Thyroid gland (tissue), 4 donors: ENCODE data around the gene TMEM237. TPM values are rescaled to one million over a fixed set of nuclear protein-coding genes. Genes with fewer than 3 reads are reported as not detected.

Source experiments
- DNase-seq, 2 donors: peaks; one replicate each; pipeline ENCODE4 v3.0.0-alpha.2; 2019
- H3K27ac ChIP-seq, 3 donors: fragments of 200-600 bp; sonication (generic); 1 replicate in 2 of 3; 2 replicates in 1 of 3; pipeline ENCODE4 v1.5.1; 2016 to 2019; ENCODE audit warnings: mild to moderate bottlenecking in 1 of 3, moderate library complexity in 1 of 3
- H3K27me3 ChIP-seq: fragments of 200-600 bp; sonication (generic); one replicate; pipeline ENCODE4 v1.5.1; 2019
- H3K36me3 ChIP-seq, 2 donors: fragments of 200-600 bp; sonication (generic); one replicate each; pipeline ENCODE4 v1.5.1; 2016 to 2019
- H3K4me1 ChIP-seq, 2 donors: fragments of 200-600 bp; sonication (generic); one replicate each; pipeline ENCODE4 v1.5.1; 2017 to 2019
- H3K4me3 ChIP-seq, 3 donors: fragments of 200-600 bp; sonication (generic); replicated peaks in 1 of 3; 1 replicate in 2 of 3; 2 replicates in 1 of 3; pipeline ENCODE4 v1.5.1; 2016; ENCODE audit warnings: mild to moderate bottlenecking in 1 of 3
- H3K9me3 ChIP-seq: fragments of 200-600 bp; sonication (generic); one replicate; pipeline ENCODE4 v1.5.1; 2017
- POLR2A ChIP-seq, 2 donors: fragments of 450-650 bp; IDR thresholded peaks; one replicate each; pipeline ENCODE4 v1.6.1; 2017; ENCODE audit warnings: antibody characterized with exemption in 2 of 2, mild to moderate bottlenecking in 2 of 2, moderate library complexity in 1 of 2
- WGBS, 2 donors: methylation state at CpG; one replicate each; pipeline ENCODE4 v1.1.5; 2017; 5-methylcytosine and 5-hydroxymethylcytosine counted together
- intact Hi-C: fragments of 100-400 bp; cut with DNase I; formaldehyde crosslinking; loops from one replicate; pipeline ENCODE4 v1.15.1; 2023
- total RNA-seq, 4 donors: library from RNA; depleted of rRNA; stranded (reverse); fragments of >200 nt; gene quantifications; one replicate each; pipeline ENCODE4 v1.2.3, GENCODE V29; 2016
- TF ChIP-seq, protein P1 (sequence below), 6 experiments: fragments of 200-600 bp in 3 of 6; fragments of 450-650 bp in 3 of 6; sonication (generic) in 3 of 6; IDR thresholded peaks; one replicate each; pipeline ENCODE4 v1.5.1; 2016 to 2019; ENCODE audit warnings: antibody characterized with exemption in 6 of 6, mild to moderate bottlenecking in 2 of 6, inconsistent platforms in 1 of 6, moderate library complexity in 1 of 6

TMEM237 gene
- total RNA-seq, 4 donors from 2014 or later: 16.7 to 27.5 (median 19.1) TPM

GRCh38 chr2:201664334-201664733 is 21.0 kb upstream of the TMEM237 start:
- TF ChIP-seq POLR2A (IDR thresholded peaks at IDR 0.05): no peak
- TF ChIP-seq, protein P1, sequence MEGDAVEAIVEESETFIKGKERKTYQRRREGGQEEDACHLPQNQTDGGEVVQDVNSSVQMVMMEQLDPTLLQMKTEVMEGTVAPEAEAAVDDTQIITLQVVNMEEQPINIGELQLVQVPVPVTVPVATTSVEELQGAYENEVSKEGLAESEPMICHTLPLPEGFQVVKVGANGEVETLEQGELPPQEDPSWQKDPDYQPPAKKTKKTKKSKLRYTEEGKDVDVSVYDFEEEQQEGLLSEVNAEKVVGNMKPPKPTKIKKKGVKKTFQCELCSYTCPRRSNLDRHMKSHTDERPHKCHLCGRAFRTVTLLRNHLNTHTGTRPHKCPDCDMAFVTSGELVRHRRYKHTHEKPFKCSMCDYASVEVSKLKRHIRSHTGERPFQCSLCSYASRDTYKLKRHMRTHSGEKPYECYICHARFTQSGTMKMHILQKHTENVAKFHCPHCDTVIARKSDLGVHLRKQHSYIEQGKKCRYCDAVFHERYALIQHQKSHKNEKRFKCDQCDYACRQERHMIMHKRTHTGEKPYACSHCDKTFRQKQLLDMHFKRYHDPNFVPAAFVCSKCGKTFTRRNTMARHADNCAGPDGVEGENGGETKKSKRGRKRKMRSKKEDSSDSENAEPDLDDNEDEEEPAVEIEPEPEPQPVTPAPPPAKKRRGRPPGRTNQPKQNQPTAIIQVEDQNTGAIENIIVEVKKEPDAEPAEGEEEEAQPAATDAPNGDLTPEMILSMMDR (IDR thresholded peaks at IDR 0.05): no peak
- 77 to 84% methylated on average over 8 of the region's 8 CpGs for WGBS, 2 donors
- no peaks in the 10 kb centered on the region for H3K27me3 ChIP-seq
- H3K4me1 ChIP-seq: no peaks in the 10 kb centered on the region
- intact Hi-C loops: no loop called here
- no peaks in the 10 kb centered on the region for H3K36me3 ChIP-seq
- H3K9me3 ChIP-seq: no peaks in the 10 kb centered on the region
- H3K27ac ChIP-seq: no peak overlapping the region
- H3K4me3 ChIP-seq: no peak overlapping the region
- DNase-seq: no peak

DNA sequence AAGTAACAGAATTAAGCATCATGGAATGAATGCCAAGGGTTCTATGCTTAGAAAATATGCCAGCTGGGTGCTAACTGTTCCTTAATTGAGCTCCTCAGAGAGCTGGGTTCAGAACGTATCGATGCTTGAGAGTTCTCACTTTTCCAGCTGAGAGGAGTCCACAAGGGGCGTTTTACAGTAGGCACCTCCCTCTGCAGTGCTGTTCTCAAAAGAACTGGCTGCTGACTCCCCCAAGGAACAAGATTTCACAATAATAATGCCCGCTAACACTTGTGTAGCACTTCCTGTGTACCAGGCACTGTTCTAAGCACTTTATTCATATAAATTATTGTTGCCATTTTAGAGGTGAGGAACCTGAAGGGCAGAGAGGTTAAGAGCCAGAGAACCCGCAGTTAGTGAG is 18.1 kb upstream of the TMEM237 start:
- 45 to 52% methylated on average over 5 of the region's 5 CpGs for WGBS, 2 donors
- DNase-seq: no peak
- Histone ChIP-seq H3K9me3 (no peaks in the 10 kb centered on the region), H3K4me3 (no peak overlapping the region), H3K27me3 (no peaks in the 10 kb centered on the region), H3K4me1 (no peaks in the 10 kb centered on the region), H3K36me3 (no peaks in the 10 kb centered on the region), H3K27ac (no peak overlapping the region)
- TF ChIP-seq, protein P1 (IDR thresholded peaks at IDR 0.05): no peak
- TF ChIP-seq POLR2A (IDR thresholded peaks at IDR 0.05): no peak
- intact Hi-C loops: no loop called here

DNA sequence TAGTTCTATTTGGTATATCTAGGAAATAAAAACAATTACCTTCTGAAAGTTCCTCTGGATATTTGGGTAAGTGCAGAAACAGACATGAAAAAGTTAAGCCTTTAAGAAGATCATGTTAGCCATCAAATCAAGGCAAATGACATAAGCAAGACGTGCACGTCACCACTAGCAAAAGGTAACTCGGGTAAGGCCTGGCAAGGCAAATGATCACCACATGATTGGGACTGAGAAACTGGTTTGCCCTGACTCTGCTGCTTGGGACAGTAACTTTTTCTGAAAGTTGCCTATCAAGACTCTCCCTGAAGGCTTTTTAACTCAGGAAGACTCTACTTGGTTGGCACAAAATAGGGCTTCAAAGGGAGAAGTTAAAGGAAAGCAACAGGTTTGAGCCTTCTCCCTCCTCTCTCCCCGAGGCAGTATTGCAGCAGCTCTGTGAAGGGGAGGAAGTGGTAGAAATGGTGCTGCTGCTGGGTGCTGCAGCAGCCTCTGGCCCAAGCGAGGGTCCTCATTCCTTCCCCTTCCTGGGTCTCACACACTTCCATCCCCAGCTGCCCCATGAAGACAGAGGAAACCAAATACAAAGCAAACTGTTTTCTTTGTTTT is 17.1 kb upstream of the TMEM237 start:
- H3K9me3 ChIP-seq: no peaks in the 10 kb centered on the region
- no peaks in the 10 kb centered on the region for H3K36me3 ChIP-seq
- no peak for TF ChIP-seq POLR2A (IDR thresholded peaks at IDR 0.05)
- TF ChIP-seq, protein P1 (IDR thresholded peaks at IDR 0.05): no peak
- no peak for DNase-seq
- no peaks in the 10 kb centered on the region for H3K4me1 ChIP-seq
- intact Hi-C loops: no loop called here
- H3K27me3 ChIP-seq: no peaks in the 10 kb centered on the region
- no peak overlapping the region for H3K27ac ChIP-seq
- no peak overlapping the region for H3K4me3 ChIP-seq
- 71 to 75% methylated on average over 5 of the region's 5 CpGs for WGBS, 2 donors

- Histone ChIP-seq H3K4me1 (no peaks in the 10 kb centered on the region), H3K9me3 (no peaks in the 10 kb centered on the region), H3K4me3 (no peak overlapping the region), H3K27ac (no peak overlapping the region), H3K27me3 (no peaks in the 10 kb centered on the region), H3K36me3 (no peaks in the 10 kb centered on the region)
- intact Hi-C loops: no loop called here
- no peak for DNase-seq
- 78 to 81% methylated on average over 5 of the region's 5 CpGs for WGBS, 2 donors
- TF ChIP-seq, protein P1 (IDR thresholded peaks at IDR 0.05): no peak
- no peak for TF ChIP-seq POLR2A (IDR thresholded peaks at IDR 0.05)
Observed at GRCh38 chr2:201656740-201657139, 13.4 kb upstream of the TMEM237 start.

DNA sequence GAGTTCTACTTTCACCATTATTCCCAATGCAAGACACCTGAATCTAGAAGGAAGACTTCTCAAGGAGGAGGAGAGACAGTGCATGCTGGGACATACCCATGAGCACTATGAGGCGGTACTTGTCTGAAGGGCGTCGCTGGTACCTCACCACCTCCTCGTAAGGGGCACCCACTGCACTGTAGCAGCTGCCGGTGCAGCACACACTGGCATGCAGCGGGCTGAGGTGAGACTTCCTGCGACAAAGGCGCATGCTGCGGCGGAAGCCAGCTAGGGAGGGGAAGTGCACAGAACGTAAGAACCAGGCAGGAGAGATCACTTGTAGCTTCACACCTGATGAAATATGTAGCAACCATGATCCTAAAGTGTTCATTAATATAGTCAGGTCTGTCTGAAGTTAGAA is 12.8 kb upstream of the TMEM237 start:
- intact Hi-C loops: no loop called here

More for the DNA sequence above, 12.8 kb upstream of the TMEM237 start:
- TF ChIP-seq POLR2A (IDR thresholded peaks at IDR 0.05): no peak
- no peaks in the 10 kb centered on the region for H3K27me3 ChIP-seq
- H3K4me3 ChIP-seq: no peak overlapping the region
- DNase-seq: no peak
- H3K36me3 ChIP-seq: no peaks in the 10 kb centered on the region
- no peaks in the 10 kb centered on the region for H3K9me3 ChIP-seq
- H3K4me1 ChIP-seq: no peaks in the 10 kb centered on the region
- 92 to 95% methylated on average over 11 of the region's 11 CpGs for WGBS, 2 donors
- no peak overlapping the region for H3K27ac ChIP-seq
